SKM-1 (cell line): ENCODE data around the gene RPS15.

Source experiments
- DNase-seq: peaks from one replicate; lab custom pipeline; 2025; ENCODE audit not compliant: unreplicated experiment; lab: John Stamatoyannopoulos, UW

RPS15 gene

GRCh38 chr19:1450735-1451731 lies 12.8 kb downstream of the RPS15 start:
- DNase-seq: no peak

GRCh38 chr19:1451916-1452801 lies 14.0 kb downstream of the RPS15 start:
- DNase-seq: no peak

GRCh38 chr19:1452802-1453524 lies 14.8 kb downstream of the RPS15 start:
- no peak for DNase-seq

- DNase-seq: no peak
Observed at GRCh38 chr19:1453525-1454364, 15.5 kb downstream of the RPS15 start.

GRCh38 chr19:1455002-1455335 lies 16.8 kb downstream of the RPS15 start:
- no peak for DNase-seq

GRCh38 chr19:1455336-1456120 lies 17.3 kb downstream of the RPS15 start:
- DNase-seq: peak; percentile 85

GRCh38 chr19:1456121-1456900 lies 18.1 kb downstream of the RPS15 start:
- DNase-seq: no peak

GRCh38 chr19:1457031-1457739 lies 19.0 kb downstream of the RPS15 start:
- DNase-seq: no peak

GRCh38 chr19:1457892-1458291 lies 19.7 kb downstream of the RPS15 start:
- DNase-seq: no peak

GRCh38 chr19:1459479-1459878 lies 21.3 kb downstream of the RPS15 start:
- no peak for DNase-seq

- DNase-seq: no peak
Observed at GRCh38 chr19:1460033-1460995, 22.1 kb downstream of the RPS15 start.

GRCh38 chr19:1461862-1462261 lies 23.7 kb downstream of the RPS15 start:
- DNase-seq: no peak

GRCh38 chr19:1465191-1466016 lies 27.2 kb downstream of the RPS15 start:
- no peak for DNase-seq

GRCh38 chr19:1466018-1466460 lies 27.8 kb downstream of the RPS15 start:
- DNase-seq: no peak

GRCh38 chr19:1466461-1467214 lies 28.4 kb downstream of the RPS15 start:
- no peak for DNase-seq

- DNase-seq: no peak
Observed at GRCh38 chr19:1467215-1467489, 29.0 kb downstream of the RPS15 start.
